Endothelial cell of umbilical vein (primary cell): ENCODE measurements around the gene A4GNT.

Experiments
- POLR2AphosphoS5 ChIP-seq: IDR thresholded peaks from 2 replicates; pipeline ENCODE4 v1.6.1; 2012; ENCODE audit warnings: low read depth, mild to moderate bottlenecking, control low read depth, low read length, moderate library complexity; ENCODE audit not compliant: insufficient read depth
- TF ChIP-seq, protein P1 (sequence below), 2 donors: IDR thresholded peaks; 1 replicate in 1 of 2; 2 replicates in 1 of 2; pipeline ENCODE4 v1.5.1; 2011; ENCODE audit warnings: low read length in 2 of 2, mild to moderate bottlenecking in 2 of 2, moderate library complexity in 2 of 2, control low read depth in 1 of 2, inconsistent platforms in 1 of 2, low read depth in 1 of 2; ENCODE audit not compliant: insufficient read depth in 1 of 2; ENCODE audit errors: extremely low read depth in 1 of 2

- TF ChIP-seq, protein P1, sequence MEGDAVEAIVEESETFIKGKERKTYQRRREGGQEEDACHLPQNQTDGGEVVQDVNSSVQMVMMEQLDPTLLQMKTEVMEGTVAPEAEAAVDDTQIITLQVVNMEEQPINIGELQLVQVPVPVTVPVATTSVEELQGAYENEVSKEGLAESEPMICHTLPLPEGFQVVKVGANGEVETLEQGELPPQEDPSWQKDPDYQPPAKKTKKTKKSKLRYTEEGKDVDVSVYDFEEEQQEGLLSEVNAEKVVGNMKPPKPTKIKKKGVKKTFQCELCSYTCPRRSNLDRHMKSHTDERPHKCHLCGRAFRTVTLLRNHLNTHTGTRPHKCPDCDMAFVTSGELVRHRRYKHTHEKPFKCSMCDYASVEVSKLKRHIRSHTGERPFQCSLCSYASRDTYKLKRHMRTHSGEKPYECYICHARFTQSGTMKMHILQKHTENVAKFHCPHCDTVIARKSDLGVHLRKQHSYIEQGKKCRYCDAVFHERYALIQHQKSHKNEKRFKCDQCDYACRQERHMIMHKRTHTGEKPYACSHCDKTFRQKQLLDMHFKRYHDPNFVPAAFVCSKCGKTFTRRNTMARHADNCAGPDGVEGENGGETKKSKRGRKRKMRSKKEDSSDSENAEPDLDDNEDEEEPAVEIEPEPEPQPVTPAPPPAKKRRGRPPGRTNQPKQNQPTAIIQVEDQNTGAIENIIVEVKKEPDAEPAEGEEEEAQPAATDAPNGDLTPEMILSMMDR (IDR thresholded peaks at IDR 0.05; ENCODE audit: extremely low read depth in 1 of 2, insufficient read depth in 1 of 2, low read depth in 1 of 2, low read length in 2 of 2), result no peak
- no peak for TF ChIP-seq POLR2AphosphoS5
These were observed 7.4 kb downstream of the A4GNT start for GRCh38 chr3:138124706-138125355.
